GM23338 (cell line): ENCODE data around the gene PTP4A1. TPM values are rescaled to one million over a fixed set of nuclear protein-coding genes. Genes with fewer than 3 reads are reported as not detected.

Source experiments
- CTCF ChIP-seq, 2 experiments: fragments of 200-600 bp in 1 of 2; sonication (generic) in 1 of 2; conservative IDR thresholded peaks; 2 replicates each; pipeline versions ENCODE4 v1.5.1 to v1.6.1; 2016 to 2017; ENCODE audit warnings: antibody characterized with exemption in 2 of 2, low read depth in 2 of 2, mild to moderate bottlenecking in 2 of 2, moderate library complexity in 1 of 2
- ETS1 ChIP-seq: IDR thresholded peaks from 2 replicates; pipeline ENCODE4 v1.6.1; 2016; ENCODE audit warnings: antibody characterized with exemption
- JUNB ChIP-seq: IDR thresholded peaks from one replicate; pipeline ENCODE4 v1.6.1; 2016; ENCODE audit warnings: antibody characterized with exemption; ENCODE audit not compliant: unreplicated experiment
- NANOG ChIP-seq: IDR thresholded peaks from 2 replicates; pipeline ENCODE4 v1.6.1; 2016; ENCODE audit warnings: antibody characterized with exemption, borderline replicate concordance
- ZNF114 ChIP-seq: fragments of 250-450 bp; sonication (Bioruptor Pico); IDR thresholded peaks from 2 replicates; pipeline ENCODE4 v1.5.0; 2020; ENCODE audit warnings: mild to moderate bottlenecking, moderate library complexity
- ZNF462 ChIP-seq: fragments of 250-450 bp; sonication (Bioruptor Pico); IDR thresholded peaks from 2 replicates; pipeline ENCODE4 v1.5.0; 2020; ENCODE audit warnings: mild to moderate bottlenecking, moderate library complexity
- polyA plus RNA-seq: library from polyadenylated mRNA; unstranded; fragments of >200 nt; fragmentation: Nextera tagmentation; extraction: Ambion mirVana; gene quantifications from 2 replicates; pipeline ENCODE4 v1.2.1, GENCODE V29; 2016
- total RNA-seq: library from RNA; depleted of rRNA; stranded (reverse); fragments of >200 nt; shearing (Covaris generic); gene quantifications from 2 replicates; pipeline ENCODE4 v1.2.3, GENCODE V29; 2014

Gene PTP4A1
- total and polyA plus RNA-seq, 2 experiments from 2014 or later: 99.0 to 102 TPM

GRCh38 chr6:63526931-63527330 is 45.3 kb upstream of the PTP4A1 start (continued):
- TF ChIP-seq ZNF462 (CRISPR knock-in tag) (no peak), JUNB (no peak), ETS1 (no peak), CTCF (conservative IDR thresholded peaks at IDR 0.05; ENCODE audit: low read depth in 2 of 2) (no peak), ZNF114 (CRISPR knock-in tag) (no peak), NANOG (no peak)
